Mesenchymal stem cell (in vitro differentiated cells and primary cell): ENCODE results near the gene SLC28A1. TPM values are rescaled to one million over a fixed set of nuclear protein-coding genes. Genes with fewer than 3 reads are reported as not detected.

Source experiments
- DNase-seq: peaks from one replicate; pipeline ENCODE4 v3.0.0-alpha.2; 2013
- H2AFZ ChIP-seq: one replicate; pipeline ENCODE4 v1.6.1; 2013; ENCODE audit warnings: low read depth, mild to moderate bottlenecking, control low read depth, inconsistent platforms, low read length, moderate library complexity
- H2AK5ac ChIP-seq: 2 replicates; pipeline ENCODE4 v1.6.1; 2013; ENCODE audit warnings: low read length, moderate library complexity, mild to moderate bottlenecking, inconsistent platforms; ENCODE audit not compliant: severe bottlenecking
- H2BK120ac ChIP-seq: one replicate; pipeline ENCODE4 v1.6.1; 2013; ENCODE audit warnings: low read depth, mild to moderate bottlenecking, inconsistent platforms, low read length, moderate library complexity
- H2BK12ac ChIP-seq, 2 experiments: one replicate each; pipeline ENCODE4 v1.6.1; 2013; ENCODE audit warnings: inconsistent platforms in 2 of 2, low read length in 2 of 2, mild to moderate bottlenecking in 2 of 2, moderate library complexity in 2 of 2, control low read depth in 1 of 2
- H2BK15ac ChIP-seq: one replicate; pipeline ENCODE4 v1.6.1; 2013; ENCODE audit warnings: mild to moderate bottlenecking, low read depth, inconsistent platforms; ENCODE audit not compliant: poor library complexity, severe bottlenecking
- H2BK5ac ChIP-seq: 2 replicates; pipeline ENCODE4 v1.6.1; 2013; ENCODE audit warnings: low read depth, mild to moderate bottlenecking, low read length, control low read depth, inconsistent platforms; ENCODE audit not compliant: poor library complexity, severe bottlenecking
- H3K14ac ChIP-seq, 2 experiments: one replicate each; pipeline ENCODE4 v1.6.1; 2013; ENCODE audit warnings: inconsistent platforms in 2 of 2, low read length in 2 of 2, control low read depth in 1 of 2, mild to moderate bottlenecking in 1 of 2, moderate library complexity in 1 of 2
- H3K18ac ChIP-seq, 2 experiments: one replicate each; pipeline ENCODE4 v1.6.1; 2013; ENCODE audit warnings: inconsistent platforms in 2 of 2, low read length in 2 of 2, control low read depth in 1 of 2, low read depth in 1 of 2, mild to moderate bottlenecking in 1 of 2
- H3K23ac ChIP-seq, 2 experiments: one replicate each; pipeline ENCODE4 v1.6.1; 2013; ENCODE audit warnings: inconsistent platforms in 2 of 2, low read length in 2 of 2, mild to moderate bottlenecking in 2 of 2, moderate library complexity in 2 of 2, control low read depth in 1 of 2
- H3K27ac ChIP-seq: 2 replicates; pipeline ENCODE4 v1.5.1; 2013; ENCODE audit warnings: mild to moderate bottlenecking, moderate library complexity, low read length, control low read depth, inconsistent platforms; ENCODE audit not compliant: poor library complexity, severe bottlenecking
- H3K27me3 ChIP-seq, 2 experiments: 2 replicates each; pipeline versions ENCODE4 v1.6.1 to v1.7.0; 2013; ENCODE audit warnings: low read length in 2 of 2, mild to moderate bottlenecking in 2 of 2, moderate library complexity in 2 of 2, control low read depth in 1 of 2, inconsistent platforms in 1 of 2; ENCODE audit not compliant: control insufficient read depth in 1 of 2, insufficient read depth in 1 of 2
- H3K36me3 ChIP-seq, 2 experiments: 2 replicates each; pipeline versions ENCODE4 v1.6.1 to v1.7.0; 2013; ENCODE audit warnings: low read length in 2 of 2, control low read depth in 1 of 2, inconsistent platforms in 1 of 2, low read depth in 1 of 2, mild to moderate bottlenecking in 1 of 2; ENCODE audit not compliant: insufficient read depth in 2 of 2, control insufficient read depth in 1 of 2
- H3K4ac ChIP-seq, 2 experiments: one replicate each; pipeline ENCODE4 v1.6.1; 2013; ENCODE audit warnings: inconsistent platforms in 2 of 2, low read length in 2 of 2, mild to moderate bottlenecking in 2 of 2, moderate library complexity in 2 of 2, control low read depth in 1 of 2, low read depth in 1 of 2
- H3K4me1 ChIP-seq: 2 replicates; pipeline ENCODE4 v1.6.1; 2013; ENCODE audit warnings: low read depth, low read length, control low read depth; ENCODE audit not compliant: control insufficient read depth, insufficient read depth
- H3K4me2 ChIP-seq: 2 replicates; pipeline ENCODE4 v1.6.1; 2013; ENCODE audit warnings: low read length, mild to moderate bottlenecking, inconsistent platforms; ENCODE audit not compliant: poor library complexity, severe bottlenecking
- H3K4me3 ChIP-seq, 2 experiments: 2 replicates each; pipeline versions ENCODE4 v1.5.1 to v1.7.0; 2013; ENCODE audit warnings: low read length in 2 of 2, mild to moderate bottlenecking in 2 of 2, control low read depth in 1 of 2, low read depth in 1 of 2; ENCODE audit not compliant: insufficient read depth in 1 of 2
- H3K79me1 ChIP-seq: replicated peaks from 2 replicates; pipeline ENCODE4 v1.6.1; 2013; ENCODE audit warnings: mild to moderate bottlenecking, control low read depth, low read length, inconsistent platforms; ENCODE audit not compliant: poor library complexity, severe bottlenecking
- H3K9ac ChIP-seq: 2 replicates; pipeline ENCODE4 v1.7.0; 2013; ENCODE audit warnings: mild to moderate bottlenecking, low read length, moderate library complexity
- H3K9me3 ChIP-seq: 2 replicates; pipeline ENCODE4 v1.7.0; 2013; ENCODE audit warnings: mild to moderate bottlenecking, low read length; ENCODE audit not compliant: control insufficient read depth
- H4K8ac ChIP-seq: one replicate; pipeline ENCODE4 v1.6.1; 2013; ENCODE audit warnings: inconsistent platforms, mild to moderate bottlenecking, low read length, moderate library complexity
- H4K91ac ChIP-seq: one replicate; pipeline ENCODE4 v1.6.1; 2013; ENCODE audit warnings: mild to moderate bottlenecking, low read length, inconsistent platforms
- WGBS: methylation state at CpG from one replicate; pipeline ENCODE4 v1.1.7; 2013; ENCODE audit warnings: mixed read lengths; 5-methylcytosine and 5-hydroxymethylcytosine counted together
- polyA plus RNA-seq, 2 experiments: library from polyadenylated mRNA; stranded (reverse); fragments of 200-250 nt; gene quantifications; one replicate each; pipeline ENCODE4 v1.2.3, GENCODE V29; 2013

SLC28A1 gene, protein sequence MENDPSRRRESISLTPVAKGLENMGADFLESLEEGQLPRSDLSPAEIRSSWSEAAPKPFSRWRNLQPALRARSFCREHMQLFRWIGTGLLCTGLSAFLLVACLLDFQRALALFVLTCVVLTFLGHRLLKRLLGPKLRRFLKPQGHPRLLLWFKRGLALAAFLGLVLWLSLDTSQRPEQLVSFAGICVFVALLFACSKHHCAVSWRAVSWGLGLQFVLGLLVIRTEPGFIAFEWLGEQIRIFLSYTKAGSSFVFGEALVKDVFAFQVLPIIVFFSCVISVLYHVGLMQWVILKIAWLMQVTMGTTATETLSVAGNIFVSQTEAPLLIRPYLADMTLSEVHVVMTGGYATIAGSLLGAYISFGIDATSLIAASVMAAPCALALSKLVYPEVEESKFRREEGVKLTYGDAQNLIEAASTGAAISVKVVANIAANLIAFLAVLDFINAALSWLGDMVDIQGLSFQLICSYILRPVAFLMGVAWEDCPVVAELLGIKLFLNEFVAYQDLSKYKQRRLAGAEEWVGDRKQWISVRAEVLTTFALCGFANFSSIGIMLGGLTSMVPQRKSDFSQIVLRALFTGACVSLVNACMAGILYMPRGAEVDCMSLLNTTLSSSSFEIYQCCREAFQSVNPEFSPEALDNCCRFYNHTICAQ
- not detected for polyA plus RNA-seq (2013, experiment 1 of 2)
- not detected for polyA plus RNA-seq (2013, experiment 2 of 2)

DNA sequence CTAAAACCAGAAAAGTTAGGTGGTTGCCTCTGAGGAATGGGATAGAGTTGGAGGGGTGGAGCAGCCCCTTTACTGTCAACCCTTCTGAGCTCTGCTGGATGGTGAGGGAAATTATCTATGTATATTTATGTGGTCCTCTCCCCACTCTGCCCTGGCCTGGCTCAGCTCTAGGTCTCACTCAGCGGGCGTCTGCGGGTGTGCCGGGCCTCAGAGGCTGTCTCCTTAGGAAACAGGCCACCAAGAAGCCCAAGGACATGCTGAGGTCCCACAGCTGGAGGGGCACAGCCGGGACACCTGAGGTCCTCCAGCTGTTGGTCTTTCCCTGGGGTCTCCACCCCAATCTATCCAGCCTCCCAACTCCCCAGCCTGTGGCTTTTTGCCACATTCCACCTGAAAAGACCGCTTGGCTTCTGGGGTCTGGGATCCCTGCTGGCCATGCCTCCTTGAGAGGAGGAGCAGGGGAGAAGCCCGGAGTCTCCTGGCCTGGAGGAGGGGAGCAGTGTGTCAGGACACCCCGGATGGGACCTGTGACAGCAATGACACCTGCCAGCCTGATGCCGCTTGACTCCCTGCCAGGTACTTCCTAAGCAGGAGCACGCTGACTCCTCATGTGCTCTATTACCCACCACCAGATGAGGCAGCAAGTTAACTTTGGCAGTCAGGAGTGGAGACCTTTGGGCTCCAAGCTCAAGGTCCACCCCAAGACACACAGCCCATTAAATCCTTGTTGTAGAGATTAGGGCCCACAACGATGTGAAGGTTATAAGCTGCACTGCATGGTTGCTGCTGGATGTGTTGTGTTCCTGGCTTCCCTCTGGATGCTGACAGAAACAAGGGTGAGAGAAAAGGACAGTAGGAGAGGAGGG lies at the start of gene SLC28A1:
Gene SLC28A1 (plus strand): TSS at position 747 of the 866 bp plus-strand sequence. CDS start 3,099 bp downstream, outside the sequence.
- Histone ChIP-seq H4K8ac (no peak within 1 kb of the TSS), H2AK5ac (no peak within 1 kb of the TSS), H3K4ac (no peak within 1 kb of the TSS), H3K18ac (no peak within 1 kb of the TSS), H2AFZ (no peak within 1 kb of the TSS), H3K36me3 (no peaks in the 10 kb centered on the region), H3K27ac (no peak within 1 kb of the TSS), H3K14ac (no peak within 1 kb of the TSS), H4K91ac (no peak within 1 kb of the TSS), H3K79me1 (no peaks in the 10 kb centered on the region), H3K9ac (no peak within 1 kb of the TSS), H3K4me2 (no peak within 1 kb of the TSS), H2BK15ac (no peak within 1 kb of the TSS), H3K23ac (no peak within 1 kb of the TSS), H3K4me3 (no peak within 1 kb of the TSS), H3K9me3 (no peaks in the 10 kb centered on the region), H2BK12ac (no peak within 1 kb of the TSS), H3K4me1 (peaks cover 7% of the 10 kb centered on the region), H2BK120ac (no peak within 1 kb of the TSS), H3K27me3 (peaks cover 0 to 20% of the 10 kb centered on the region in 2 experiments), H2BK5ac (no peak within 1 kb of the TSS)
- whole genome bisulfite sequencing = 82% methylated on average over 11 of the region's 11 CpGs
- no peak for DNase-seq

- Histone ChIP-seq H3K27ac (no peak overlapping the region), H3K4me1 (peaks cover 14% of the 10 kb centered on the region), H4K91ac (no peak overlapping the region), H2AK5ac (no peak overlapping the region), H2BK120ac (no peak overlapping the region), H3K14ac (no peak overlapping the region), H3K4ac (no peak overlapping the region), H3K4me3 (no peak overlapping the region), H3K27me3 (peaks cover 19 to 37% of the 10 kb centered on the region in 2 experiments), H3K18ac (no peak overlapping the region), H2BK15ac (no peak overlapping the region), H3K4me2 (no peak overlapping the region), H4K8ac (no peak overlapping the region), H3K79me1 (no peaks in the 10 kb centered on the region), H3K9me3 (no peaks in the 10 kb centered on the region), H2BK12ac (no peak overlapping the region), H2AFZ (no peak overlapping the region), H2BK5ac (no peak overlapping the region), H3K9ac (no peak overlapping the region), H3K23ac (no peak overlapping the region), H3K36me3 (no peaks in the 10 kb centered on the region)
- no peak for DNase-seq
- 94% methylated on average over 5 of the region's 5 CpGs for WGBS
Measured at GRCh38 chr15:84834969-84835368, 49.5 kb upstream of the SLC28A1 start.

DNA sequence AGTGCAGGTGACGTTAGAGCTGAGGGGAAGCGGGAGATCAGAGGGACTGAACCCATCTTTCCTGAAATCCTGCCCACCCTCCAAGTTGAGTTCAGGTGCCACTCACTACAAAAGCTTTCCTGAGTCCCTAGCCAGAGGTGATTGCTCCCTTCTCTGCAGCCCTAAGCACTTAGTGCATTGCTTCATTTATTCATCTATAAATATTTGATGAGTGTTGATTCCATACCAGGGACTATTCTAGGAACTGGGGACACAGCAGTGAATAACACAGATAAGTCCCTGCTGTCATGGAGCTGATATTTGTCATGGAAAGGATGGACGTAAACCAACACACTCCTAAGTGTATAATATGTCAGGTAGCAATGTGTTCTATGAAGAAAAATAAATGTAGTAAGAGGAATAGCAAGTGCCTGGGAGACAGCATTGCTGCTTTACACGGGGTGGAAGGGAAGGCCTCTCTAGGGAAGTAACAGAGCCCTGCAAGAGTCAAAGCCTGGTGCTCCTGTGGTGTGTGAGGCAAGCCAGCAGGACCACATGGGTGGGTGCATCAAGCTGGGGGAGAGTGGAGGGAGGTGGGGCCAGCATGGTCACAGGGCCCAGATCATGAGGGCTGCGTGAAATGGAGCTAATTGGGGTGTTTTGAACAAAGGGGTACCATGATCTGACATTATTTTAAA lies 48.7 kb upstream of the SLC28A1 start:
- Histone ChIP-seq H2BK120ac (no peak overlapping the region), H3K14ac (no peak overlapping the region), H2BK15ac (no peak overlapping the region), H2AFZ (no peak overlapping the region), H2BK12ac (no peak overlapping the region), H3K4me3 (no peak overlapping the region), H3K4me2 (no peak overlapping the region), H2BK5ac (no peak overlapping the region), H3K36me3 (no peaks in the 10 kb centered on the region), H3K79me1 (no peaks in the 10 kb centered on the region), H3K9me3 (no peaks in the 10 kb centered on the region), H3K4me1 (peaks cover 19% of the 10 kb centered on the region), H3K4ac (no peak overlapping the region), H4K8ac (no peak overlapping the region), H3K27me3 (peaks cover 19 to 37% of the 10 kb centered on the region in 2 experiments), H3K18ac (no peak overlapping the region), H3K27ac (no peak overlapping the region), H3K9ac (no peak overlapping the region), H3K23ac (no peak overlapping the region), H4K91ac (no peak overlapping the region), H2AK5ac (no peak overlapping the region)
- 86% methylated on average over 3 of the region's 5 CpGs for WGBS
- no peak for DNase-seq
